HG03064 (cell line): Measurements from ENCODE around the gene LRP5.

Source experiments
- ATAC-seq: cut with Tn5 transposase; IDR thresholded peaks from one replicate; pipeline ENCODE4 v1.9.1; 2021; ENCODE audit warnings: low read depth; ENCODE audit not compliant: unreplicated experiment

The LRP5 gene

DNA sequence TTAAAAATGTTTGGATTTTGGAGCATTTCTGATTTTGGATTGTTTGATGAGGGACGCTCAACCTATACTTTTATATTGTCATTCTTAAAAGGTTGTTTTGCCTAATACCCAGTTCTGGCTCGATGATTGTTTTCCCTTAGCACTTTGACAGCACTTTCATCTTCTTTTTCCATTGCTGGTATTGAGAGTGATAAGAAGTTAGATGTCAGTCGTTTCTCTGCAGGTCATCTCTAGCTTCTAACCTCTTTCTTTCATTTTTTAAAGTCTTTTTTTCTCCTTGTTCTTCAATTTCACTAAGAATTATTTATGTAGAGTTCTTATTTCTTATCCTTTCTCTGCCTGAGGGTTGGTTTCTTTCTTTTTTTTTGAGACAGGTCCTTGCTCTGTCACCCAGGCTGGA is 167.0 kb downstream of the LRP5 start:
- no peak for ATAC-seq

DNA sequence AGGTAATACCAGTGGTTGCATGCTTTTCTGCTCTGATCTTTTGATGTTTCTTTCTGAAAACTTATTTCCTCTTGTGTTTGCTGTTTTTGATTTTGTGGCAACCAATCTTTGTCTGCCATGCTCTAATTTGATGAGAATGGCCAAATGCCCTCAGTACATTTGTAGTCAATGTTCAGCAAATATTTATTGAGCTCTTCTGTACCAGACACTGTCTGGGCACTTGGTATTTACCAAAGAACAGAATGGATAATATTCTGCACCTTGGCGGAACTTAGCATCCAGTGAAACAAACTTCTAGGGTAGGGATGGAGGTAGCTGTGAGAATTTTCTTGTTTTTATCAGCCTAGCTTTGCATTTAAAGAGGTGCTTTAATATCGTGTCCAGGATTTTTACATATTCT is 167.8 kb downstream of the LRP5 start:
- no peak for ATAC-seq

DNA sequence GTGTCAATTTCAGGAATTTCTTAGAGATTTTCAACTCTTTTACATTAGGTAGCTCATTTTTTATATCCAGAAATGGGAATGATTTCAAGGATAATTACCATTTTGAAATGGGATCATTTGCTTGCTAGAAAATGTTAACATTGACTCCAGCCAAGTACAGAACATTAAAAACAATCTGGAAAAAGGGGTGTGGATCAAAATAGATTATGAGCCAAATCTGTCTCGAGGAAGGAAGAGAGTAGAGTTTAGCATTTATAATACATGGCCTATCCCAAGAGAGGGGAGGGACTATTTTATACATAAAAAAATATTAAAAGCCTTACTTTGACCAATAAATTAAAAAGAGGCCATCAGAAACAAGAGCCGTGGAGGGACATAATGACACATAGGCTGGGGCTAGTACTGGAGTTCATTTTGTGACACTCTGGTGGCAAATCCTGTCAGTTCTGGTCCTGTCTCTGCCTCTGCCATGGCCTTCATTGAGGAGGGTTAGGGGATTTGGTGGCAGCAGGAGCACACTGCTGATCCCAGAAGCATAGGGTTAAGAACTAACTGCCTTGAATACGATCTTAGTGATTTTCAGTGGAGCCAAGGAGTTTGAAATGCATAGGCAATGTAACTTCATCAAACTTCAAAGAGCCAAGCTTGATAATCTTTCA is 168.6 kb downstream of the LRP5 start:
- no peak for ATAC-seq

DNA sequence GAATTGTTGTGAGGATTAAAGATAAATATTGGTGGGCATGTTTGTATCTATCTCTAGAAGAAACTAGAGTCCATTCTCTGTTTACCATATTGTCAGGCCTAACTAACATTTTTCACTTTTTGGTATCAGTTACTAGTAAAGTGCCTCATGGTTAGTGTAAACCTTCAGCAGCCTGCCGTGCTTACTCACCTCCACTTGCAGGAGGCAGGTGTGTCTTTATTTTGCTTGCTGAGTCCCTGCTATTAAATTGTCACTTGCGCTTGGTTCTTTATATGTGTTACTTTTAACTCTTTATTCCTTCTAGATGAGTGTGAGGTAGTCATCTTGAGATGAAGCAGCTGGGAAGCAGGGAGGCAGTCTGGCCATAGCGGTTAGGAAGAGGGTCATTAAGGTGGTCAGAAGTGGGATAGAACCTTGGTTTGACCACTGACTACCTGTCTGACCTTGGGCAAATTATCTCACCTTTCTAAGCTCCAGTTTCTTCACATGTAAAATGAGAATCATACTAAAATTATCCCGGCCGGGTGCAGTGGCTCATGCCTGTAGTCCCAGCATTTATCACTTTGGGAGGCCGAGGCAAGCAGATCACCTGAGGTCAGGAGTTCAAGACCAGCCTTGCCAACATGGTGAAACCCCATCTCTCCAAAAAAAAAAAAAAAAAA is 169.3 kb downstream of the LRP5 start:
- ATAC-seq, result no peak

DNA sequence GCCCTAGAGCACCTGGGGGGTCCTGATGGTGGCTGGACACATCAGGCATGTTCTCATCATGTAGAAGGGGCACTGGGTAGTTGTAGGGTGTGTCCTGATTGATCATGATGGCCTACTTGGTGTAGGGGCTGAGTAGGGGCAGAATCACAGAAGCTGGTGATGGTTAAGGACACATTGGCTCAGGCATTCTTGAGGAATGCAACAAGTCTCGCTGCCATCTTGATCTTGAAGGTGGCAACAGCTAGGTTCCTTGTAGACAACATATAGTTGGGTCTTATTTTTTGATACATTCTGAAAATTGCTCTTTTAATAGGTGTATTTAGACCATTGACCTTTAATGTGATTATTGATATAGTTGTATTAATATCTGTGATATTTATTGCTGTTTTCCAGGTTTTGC is 176.2 kb downstream of the LRP5 start:
- ATAC-seq, result no peak

DNA sequence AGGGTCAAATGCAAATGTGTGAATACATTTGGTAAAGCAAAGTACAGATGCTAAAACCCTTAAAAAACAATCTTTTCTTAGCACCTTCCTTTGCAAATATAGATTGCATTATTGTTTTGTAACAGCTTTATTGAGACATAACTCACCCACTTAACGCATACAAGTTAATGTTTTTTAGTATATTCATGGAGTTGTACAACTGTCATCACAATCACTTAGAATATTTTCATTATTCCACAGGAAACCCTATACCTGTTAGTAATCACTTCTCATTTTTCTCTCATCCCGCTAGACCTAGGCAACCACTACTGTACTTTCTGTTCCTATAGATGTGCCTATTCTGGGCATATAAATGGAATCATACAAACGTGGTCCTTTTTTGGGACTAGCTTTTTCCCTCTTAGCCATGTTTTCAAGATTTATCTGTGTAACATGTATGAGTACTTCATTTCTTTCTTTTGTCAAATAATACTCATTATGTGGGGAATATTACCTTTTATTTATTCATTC is 182.9 kb downstream of the LRP5 start:
- no peak for ATAC-seq

DNA sequence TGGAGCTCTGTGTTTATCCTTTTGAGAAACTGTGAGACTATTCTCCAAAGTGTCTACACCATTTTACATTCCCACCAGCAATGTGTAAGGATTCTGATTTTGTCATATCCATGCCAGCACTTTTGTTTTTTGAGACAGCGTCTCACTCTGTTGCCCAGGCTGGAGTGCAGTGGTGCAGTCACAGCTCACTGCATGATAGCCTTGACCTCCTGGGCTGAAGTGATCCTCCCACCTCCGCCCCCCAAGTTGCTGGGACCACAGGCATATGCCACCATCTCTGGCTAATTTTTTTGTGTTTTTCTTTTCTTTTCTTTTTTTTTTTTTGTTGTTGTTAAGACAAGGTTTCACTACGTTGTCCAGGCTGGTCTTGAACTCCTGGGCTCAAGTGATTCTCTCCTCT is 183.5 kb downstream of the LRP5 start:
- ATAC-seq, result no peak

DNA sequence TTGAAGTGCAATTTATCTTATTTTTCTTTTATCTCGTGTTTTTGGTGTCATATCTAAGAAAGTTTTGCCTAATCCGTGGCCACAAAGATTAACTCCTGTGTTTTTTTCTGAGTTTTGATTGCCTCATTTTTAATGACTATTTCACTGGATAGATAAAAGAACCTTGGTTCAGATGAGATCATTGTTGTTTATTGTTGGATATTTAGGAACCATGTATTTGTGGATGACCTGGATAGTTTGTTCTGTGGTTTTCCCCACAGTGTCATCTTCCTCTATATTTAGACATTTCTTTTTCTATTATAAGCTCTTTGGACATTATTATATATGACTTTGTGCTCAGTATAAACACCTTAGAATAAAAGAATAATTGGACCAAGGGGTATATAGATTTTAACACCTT is 185.4 kb downstream of the LRP5 start:
- no peak for ATAC-seq

DNA sequence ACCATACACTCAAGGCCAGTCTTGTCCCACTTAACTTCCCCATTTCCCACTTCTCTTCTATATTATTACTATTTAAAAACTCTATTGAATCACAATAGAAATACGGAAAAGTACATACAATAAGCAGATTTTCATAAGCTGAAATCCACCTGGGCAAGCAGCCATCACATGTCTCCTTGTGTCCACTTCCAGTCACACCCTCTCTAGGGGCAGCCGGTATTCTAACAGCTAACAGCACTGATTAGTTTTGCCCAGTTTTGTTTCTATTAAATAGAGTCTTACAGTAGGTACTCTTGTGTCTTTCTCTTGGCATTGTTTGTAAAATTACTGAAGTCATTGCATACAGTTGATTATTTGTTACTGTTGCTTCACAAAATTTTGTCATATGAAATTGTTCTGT is 185.9 kb downstream of the LRP5 start:
- no peak for ATAC-seq
